Mucosa of rectum (tissue), 2 donors: Measurements from ENCODE around the gene AP3S2.

ENCODE experiments used
- H3K27ac ChIP-seq, 2 donors: one replicate each; pipeline ENCODE4 v1.7.0; 2013; ENCODE audit warnings: inconsistent platforms in 2 of 2, low read depth in 2 of 2, low read length in 2 of 2
- H3K27me3 ChIP-seq, 2 donors: one replicate each; pipeline ENCODE4 v1.7.0; 2013; ENCODE audit warnings: low read length in 2 of 2; ENCODE audit not compliant: control insufficient read depth in 2 of 2, insufficient read depth in 2 of 2
- H3K36me3 ChIP-seq, 2 donors: one replicate each; pipeline ENCODE4 v1.7.0; 2013; ENCODE audit warnings: low read length in 2 of 2; ENCODE audit not compliant: control insufficient read depth in 2 of 2, insufficient read depth in 2 of 2
- H3K4me1 ChIP-seq, 2 donors: one replicate each; pipeline ENCODE4 v1.7.0; 2013; ENCODE audit warnings: low read length in 2 of 2, mild to moderate bottlenecking in 1 of 2; ENCODE audit not compliant: control insufficient read depth in 2 of 2, insufficient read depth in 2 of 2
- H3K4me3 ChIP-seq, 2 donors: one replicate each; pipeline ENCODE4 v1.7.0; 2013; ENCODE audit warnings: low read length in 2 of 2
- H3K9ac ChIP-seq, 2 donors: one replicate each; pipeline ENCODE4 v1.7.0; 2013; ENCODE audit warnings: low read length in 2 of 2, low read depth in 1 of 2, mild to moderate bottlenecking in 1 of 2
- H3K9me3 ChIP-seq, 2 donors: one replicate each; pipeline ENCODE4 v1.7.0; 2013; ENCODE audit warnings: low read length in 2 of 2; ENCODE audit not compliant: control insufficient read depth in 2 of 2
- donor health status: healthy.
- donor health status: Normal muscosa, but diverticular disease.

The AP3S2 gene

DNA sequence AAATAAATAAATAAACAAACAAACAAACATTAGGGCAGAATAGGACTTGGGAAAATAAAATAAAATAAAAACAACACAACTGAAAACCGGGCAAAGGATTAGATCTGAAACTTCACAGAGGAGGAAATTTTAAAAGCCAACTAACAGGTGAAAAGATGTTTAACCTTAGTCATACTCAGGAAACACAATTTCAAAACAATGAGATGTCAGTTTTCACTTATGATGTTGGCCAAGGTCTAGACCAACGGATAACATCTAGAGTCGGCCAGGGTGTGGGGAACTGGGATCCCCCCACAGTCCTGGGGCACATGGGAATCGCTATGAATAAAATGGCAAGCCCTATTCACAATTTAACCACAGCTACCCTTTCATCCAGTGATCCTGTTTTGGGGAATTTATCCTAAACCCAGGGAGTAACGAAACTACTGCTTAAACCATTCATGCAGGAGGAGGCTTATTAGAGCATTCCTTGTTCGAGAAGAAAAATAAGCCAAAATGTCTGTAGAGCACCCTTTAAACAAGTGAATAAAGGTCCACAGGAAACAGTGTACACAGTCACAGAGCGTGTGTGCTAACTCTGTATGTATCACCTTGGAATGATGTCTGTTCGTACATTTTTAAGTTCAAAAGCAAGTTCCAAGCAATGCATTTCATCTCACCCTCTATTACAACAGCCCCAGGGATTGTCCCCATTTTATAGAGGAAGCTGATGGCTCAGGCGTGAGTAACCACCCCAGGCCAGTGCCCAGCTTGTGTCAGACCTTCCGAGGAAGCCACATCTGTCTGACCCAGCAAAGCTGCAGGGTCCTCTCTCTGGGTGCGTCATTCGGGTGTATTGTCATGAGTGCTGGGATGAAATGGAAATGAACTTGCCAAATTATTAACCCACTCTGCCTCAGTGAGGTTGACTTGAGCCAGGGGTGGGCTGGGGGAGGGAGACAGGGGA is 72.9 kb downstream of the AP3S2 start:
- H3K27ac ChIP-seq: no peak overlapping the region
- H3K4me3 ChIP-seq: no peak overlapping the region
- peaks cover 0 to 4% of the 10 kb centered on the region in 2 donors for H3K27me3 ChIP-seq
- H3K9me3 ChIP-seq: no peaks in the 10 kb centered on the region
- no peaks in the 10 kb centered on the region for H3K36me3 ChIP-seq
- no peak overlapping the region for H3K9ac ChIP-seq
- H3K4me1 ChIP-seq: peaks cover 0 to 3% of the 10 kb centered on the region in 2 donors

DNA sequence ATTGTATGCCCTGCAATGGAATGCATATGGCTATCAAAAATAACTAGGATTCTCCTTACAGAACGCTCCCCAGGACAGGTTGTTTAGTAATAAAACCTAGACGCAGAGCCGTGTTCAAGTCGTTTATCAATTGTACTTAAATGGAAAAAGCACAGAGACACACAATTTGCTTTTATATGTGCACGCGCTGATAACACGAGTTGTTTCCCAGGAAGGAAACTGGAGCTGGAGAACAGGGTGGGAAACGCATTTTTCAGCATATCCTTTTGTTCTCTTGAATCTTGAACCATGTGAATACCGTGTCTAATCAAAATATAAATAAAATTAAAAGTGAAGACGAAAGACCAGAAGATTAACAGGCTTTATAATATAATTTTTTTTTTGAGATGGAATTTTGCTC is 75.5 kb downstream of the AP3S2 start:
- no peak overlapping the region for H3K4me3 ChIP-seq
- H3K4me1 ChIP-seq: peaks cover 0 to under 1% of the 10 kb centered on the region in 2 donors
- H3K9ac ChIP-seq: no peak overlapping the region
- no peak overlapping the region for H3K27ac ChIP-seq
- H3K27me3 ChIP-seq: peaks cover 0 to 10% of the 10 kb centered on the region in 2 donors
- H3K9me3 ChIP-seq: peaks cover 0 to 2% of the 10 kb centered on the region in 2 donors
- H3K36me3 ChIP-seq: no peaks in the 10 kb centered on the region

DNA sequence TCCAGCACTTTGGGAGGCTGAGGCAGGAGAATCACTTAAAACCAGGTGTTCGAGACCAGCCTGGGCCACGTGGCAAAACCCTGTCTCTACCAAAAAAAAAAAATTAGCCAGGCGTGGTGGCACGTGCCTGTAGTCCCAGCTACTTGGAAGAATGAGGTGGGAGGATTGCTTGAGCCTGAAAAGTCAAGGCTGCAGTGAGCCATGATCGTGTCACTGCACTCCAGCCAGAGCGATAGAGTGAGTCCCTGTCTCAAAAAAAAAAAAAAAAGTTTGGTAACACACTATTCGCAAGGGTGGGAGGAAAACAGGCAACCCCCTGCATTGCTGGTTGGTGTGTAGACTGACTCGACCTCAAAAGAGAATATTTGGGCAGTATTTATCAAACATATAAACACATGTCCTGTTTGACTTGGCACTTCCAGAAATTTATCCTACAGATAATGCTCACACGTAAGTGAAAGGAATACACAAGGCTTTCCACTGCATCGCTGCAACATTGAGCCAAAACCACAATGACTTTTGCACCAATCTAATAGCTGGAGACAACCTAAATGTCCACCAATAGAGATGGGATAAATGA is 76.0 kb downstream of the AP3S2 start:
- Histone ChIP-seq H3K27me3 (peaks cover 0 to 10% of the 10 kb centered on the region in 2 donors), H3K9me3 (peaks cover 0 to 2% of the 10 kb centered on the region in 2 donors), H3K36me3 (no peaks in the 10 kb centered on the region), H3K27ac (no peak overlapping the region), H3K4me1 (peaks cover 0 to 5% of the 10 kb centered on the region in 2 donors), H3K4me3 (no peak overlapping the region), H3K9ac (no peak overlapping the region)

DNA sequence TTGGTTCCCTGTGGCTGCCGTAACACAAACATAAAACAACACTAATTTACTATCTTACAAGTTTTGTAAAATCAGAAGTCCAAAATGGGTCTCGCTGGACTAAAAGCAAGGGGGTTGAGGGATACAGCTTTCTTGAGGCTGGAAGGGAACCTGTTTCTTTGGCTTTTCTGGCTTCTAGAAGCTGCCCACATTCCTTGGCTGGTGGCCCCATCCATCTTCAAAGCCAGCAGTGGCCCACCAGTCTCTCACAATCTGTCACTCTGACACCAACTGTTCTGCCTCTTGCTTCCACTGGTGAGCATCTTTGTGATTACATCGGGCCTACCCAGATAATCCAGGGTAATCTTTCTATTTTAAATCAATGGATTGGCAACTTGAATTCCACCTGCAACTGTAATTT is 78.0 kb downstream of the AP3S2 start:
- Histone ChIP-seq H3K4me3 (no peak overlapping the region), H3K9me3 (peaks cover 0 to 2% of the 10 kb centered on the region in 2 donors), H3K9ac (no peak overlapping the region), H3K36me3 (no peaks in the 10 kb centered on the region), H3K27ac (no peak overlapping the region), H3K27me3 (peaks cover 0 to 8% of the 10 kb centered on the region in 2 donors), H3K4me1 (peaks cover 4 to 17% of the 10 kb centered on the region in 2 donors)

DNA sequence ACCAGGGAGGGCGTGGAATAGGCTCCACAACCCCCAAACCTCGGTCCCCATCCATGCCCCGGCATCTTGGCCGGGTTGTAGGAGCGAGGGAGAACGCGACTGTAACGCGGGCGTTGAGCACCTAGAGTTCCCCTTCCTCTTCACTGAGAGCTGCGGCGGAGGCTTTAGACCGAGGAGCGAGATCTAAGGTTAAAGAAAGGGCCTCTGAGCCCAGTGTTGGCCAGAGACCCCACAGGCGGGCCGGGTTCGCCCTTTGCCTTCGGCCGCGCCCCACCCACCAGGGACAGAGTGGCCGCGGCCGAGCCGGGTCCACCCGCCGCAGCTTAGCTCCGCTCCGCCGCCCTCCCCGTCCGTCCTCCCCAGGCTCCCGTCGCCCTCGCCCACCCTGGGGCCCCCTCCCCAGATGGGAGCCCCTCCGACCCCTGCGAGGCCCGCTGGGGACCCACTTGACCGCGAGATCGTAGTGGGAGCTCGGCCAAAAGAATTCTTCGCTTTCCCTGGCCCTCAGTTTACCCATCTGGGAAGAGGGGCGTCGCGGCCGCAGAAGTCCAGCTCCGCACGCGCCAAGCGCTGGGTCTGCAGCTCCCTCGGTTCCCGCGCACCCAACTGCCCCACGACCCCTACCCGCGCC is 79.6 kb downstream of the AP3S2 start:
- peak overlapping the region; percentile 48 to 54 for H3K4me3 ChIP-seq
- peaks cover 0 to 2% of the 10 kb centered on the region in 2 donors for H3K9me3 ChIP-seq
- H3K9ac ChIP-seq: peak overlapping the region; percentile 32 to 48

DNA sequence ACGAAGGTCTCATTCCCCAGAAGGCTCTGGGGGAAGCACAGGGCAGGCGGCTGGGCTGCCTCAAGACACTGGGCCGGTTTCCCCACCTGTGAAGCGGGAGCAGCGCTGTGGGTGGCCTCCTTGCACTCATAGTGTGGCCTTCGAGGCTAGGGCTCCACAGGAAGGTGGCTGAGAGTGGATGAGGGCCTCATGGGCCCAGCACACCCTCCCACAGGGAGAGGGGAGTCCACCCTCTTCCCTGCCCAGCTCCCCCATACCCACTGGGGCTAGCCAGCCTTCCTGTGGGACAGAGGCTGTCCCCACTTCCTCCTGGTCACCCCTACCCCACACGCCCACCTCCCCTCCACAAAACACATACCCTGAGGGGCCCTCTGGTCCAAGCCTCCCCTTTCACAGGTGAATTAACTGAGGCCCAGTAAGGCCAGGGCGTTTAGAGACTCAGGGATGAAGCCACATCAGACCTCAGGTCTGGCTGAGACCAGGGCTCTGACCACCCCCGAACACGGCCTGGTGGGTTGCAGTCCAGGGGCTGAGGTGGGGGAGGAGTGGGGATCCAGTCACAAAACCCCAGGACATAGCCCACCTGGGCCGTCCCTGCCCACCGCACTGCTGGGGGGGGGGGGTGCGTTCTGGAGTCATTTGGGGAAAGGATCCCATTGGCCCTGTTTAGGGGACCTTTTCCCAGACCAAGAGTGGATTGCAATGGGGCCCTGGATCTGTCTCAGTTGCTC is 80.2 kb downstream of the AP3S2 start:
- peaks cover 0 to 8% of the 10 kb centered on the region in 2 donors for H3K27me3 ChIP-seq
- H3K27ac ChIP-seq: no peak overlapping the region
- H3K4me1 ChIP-seq: peaks cover 4 to 17% of the 10 kb centered on the region in 2 donors
- peak overlapping the region; percentile 32 to 48 for H3K9ac ChIP-seq
- H3K9me3 ChIP-seq: peaks cover 0 to 2% of the 10 kb centered on the region in 2 donors
- H3K4me3 ChIP-seq: peak overlapping the region; percentile 48 to 54
- no peaks in the 10 kb centered on the region for H3K36me3 ChIP-seq

More for the DNA sequence above, 79.6 kb downstream of the AP3S2 start:
- Histone ChIP-seq H3K27ac (no peak overlapping the region), H3K36me3 (no peaks in the 10 kb centered on the region), H3K27me3 (peaks cover 0 to 8% of the 10 kb centered on the region in 2 donors), H3K4me1 (peaks cover 4 to 17% of the 10 kb centered on the region in 2 donors)

DNA sequence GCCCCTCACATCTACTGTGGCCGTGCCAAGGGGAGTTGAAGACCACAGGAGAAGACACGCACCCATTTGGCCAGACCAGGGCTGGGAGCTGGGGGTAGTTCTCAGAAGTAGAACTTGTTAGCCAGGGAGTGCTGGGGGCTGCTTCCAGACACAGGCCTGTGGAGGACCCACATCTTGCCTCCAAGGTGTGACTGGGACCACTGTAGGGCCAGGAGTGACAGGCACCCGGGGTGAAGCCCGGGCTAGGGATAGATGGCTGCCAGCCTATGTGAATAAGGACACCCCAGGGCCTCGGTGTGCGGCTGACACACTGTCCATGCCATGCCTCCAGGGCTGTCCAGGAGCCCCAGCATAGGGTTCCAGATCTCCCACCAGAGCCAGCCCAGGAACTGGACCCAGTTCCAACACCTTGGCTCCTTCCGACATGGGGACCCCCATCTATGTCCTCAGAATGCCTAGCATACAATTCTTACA is 80.9 kb downstream of the AP3S2 start:
- H3K27me3 ChIP-seq: peaks cover 0 to 8% of the 10 kb centered on the region in 2 donors
- peaks cover 0 to 2% of the 10 kb centered on the region in 2 donors for H3K9me3 ChIP-seq
- no peak overlapping the region for H3K4me3 ChIP-seq
- H3K36me3 ChIP-seq: no peaks in the 10 kb centered on the region
- peak overlapping the region in 1 of 2 donors; percentile 60 for H3K9ac ChIP-seq
- H3K27ac ChIP-seq: peak overlapping the region; percentile 32 to 81
- H3K4me1 ChIP-seq: peaks cover 4 to 17% of the 10 kb centered on the region in 2 donors

DNA sequence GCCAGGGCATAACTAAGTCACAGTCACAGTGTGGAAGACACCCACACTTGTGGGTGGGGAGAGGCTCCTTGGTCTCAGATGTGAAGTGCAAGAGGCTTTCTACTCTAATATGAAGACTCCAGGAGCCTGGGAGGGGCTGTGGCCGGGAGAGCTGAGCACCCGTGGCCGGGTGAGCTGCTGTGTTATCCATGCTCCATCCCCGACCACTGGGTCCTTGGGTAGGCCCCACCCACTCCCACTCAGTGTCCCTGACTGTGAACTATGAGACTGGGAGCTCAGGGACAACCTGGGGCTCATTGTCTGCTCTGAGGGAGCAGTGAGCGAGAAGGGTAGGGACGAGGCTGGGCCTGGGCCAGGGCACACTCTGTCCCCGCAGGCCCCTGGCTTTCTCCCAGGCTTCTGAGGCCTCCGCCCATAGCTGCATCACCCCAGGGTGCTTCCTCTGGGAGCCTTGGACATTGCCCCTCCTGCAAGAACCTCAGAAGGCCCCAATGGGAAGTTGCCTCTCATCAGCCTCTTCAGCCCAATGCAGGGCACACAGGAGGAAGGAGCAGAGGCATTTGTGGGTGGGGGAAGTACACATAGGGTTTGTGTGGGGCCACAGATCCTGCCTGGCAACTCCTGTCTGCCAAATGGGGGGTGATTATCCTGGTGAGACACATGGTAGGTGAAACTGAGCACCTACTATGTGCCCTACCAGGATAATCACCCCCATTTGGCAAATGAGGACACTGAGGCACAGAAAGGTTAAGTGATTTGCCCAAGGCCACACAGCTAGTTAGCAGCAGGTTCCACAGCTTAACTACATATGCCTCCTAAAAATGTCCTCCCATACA is 81.6 kb downstream of the AP3S2 start:
- Histone ChIP-seq H3K4me1 (peaks cover 4 to 17% of the 10 kb centered on the region in 2 donors), H3K9ac (peak overlapping the region in 1 of 2 donors; percentile 60), H3K4me3 (peak overlapping the region in 1 of 2 donors; percentile 9), H3K9me3 (peaks cover 0 to 2% of the 10 kb centered on the region in 2 donors), H3K27me3 (peaks cover 0 to 8% of the 10 kb centered on the region in 2 donors), H3K36me3 (no peaks in the 10 kb centered on the region), H3K27ac (peak overlapping the region; percentile 43 to 81)

DNA sequence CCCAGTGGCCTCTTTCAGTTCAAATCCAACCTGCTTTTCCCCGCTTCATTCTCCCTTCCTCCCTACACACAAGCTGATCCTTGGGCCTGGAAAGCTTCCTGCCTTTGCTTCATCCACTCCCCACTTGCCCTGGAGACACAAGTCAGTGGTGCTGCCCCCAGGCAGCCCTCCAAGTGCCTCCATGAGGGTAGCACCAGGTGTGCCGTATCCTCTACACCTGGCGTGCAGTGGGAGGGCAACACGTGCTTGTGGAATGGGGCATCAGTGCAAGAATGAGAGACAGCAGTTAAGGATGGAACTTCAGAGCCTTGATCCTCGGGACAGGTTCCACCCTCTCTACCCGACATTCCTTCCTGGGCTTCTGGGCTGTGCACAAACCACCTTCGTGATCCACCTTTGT is 83.0 kb downstream of the AP3S2 start:
- Histone ChIP-seq H3K9ac (no peak overlapping the region), H3K27ac (no peak overlapping the region), H3K4me1 (peaks cover 13 to 29% of the 10 kb centered on the region in 2 donors), H3K9me3 (peaks cover 0 to 2% of the 10 kb centered on the region in 2 donors), H3K36me3 (no peaks in the 10 kb centered on the region), H3K4me3 (no peak overlapping the region), H3K27me3 (peaks cover 0 to 6% of the 10 kb centered on the region in 2 donors)
